HepG2 (cell line): ENCODE results near the gene SLC39A3. TPM values are rescaled to one million over a fixed set of nuclear protein-coding genes. Genes with fewer than 3 reads are reported as not detected.

Source experiments
- ATAC-seq: fragments of 200-7000 bp; cut with Tn5 transposase; 3 replicates; pipeline ENCODE4 v1.9.1; 2020; ENCODE audit warnings: mild to moderate bottlenecking, moderate library complexity
- BruUV-seq: library from RNA; stranded (reverse); fragments of 400-500 nt; replicated peaks from 2 replicates; lab custom pipeline; 2021; lab: Mats Ljungman, UMichigan
- CTCF ChIA-PET: fragments of 300-600 bp; formaldehyde crosslinking; extraction: SDS; loops from one replicate; lab custom pipeline; 2021; ENCODE audit warnings: low total read pairs, inconsistent platforms, low intra/inter-chr PET ratio; lab: Yijun Ruan, JAX
- POLR2A ChIA-PET: fragments of 350-600 bp; sonication (Branson Sonifier 250); formaldehyde crosslinking; loops from one replicate; lab custom pipeline; 2020; ENCODE audit warnings: antibody characterized with exemption, inconsistent platforms; lab: Yijun Ruan, JAX
- DNase-seq: peaks from one replicate; pipeline ENCODE4 v3.0.0-alpha.2; 2015; ENCODE audit warnings: low spot score
- FAIRE-seq: peaks from 3 replicates; lab custom pipeline; 2011; peaks lifted over from hg19 to GRCh38; lab: Jason Lieb, UNC
- H2AFZ ChIP-seq: one replicate; pipeline ENCODE4 v1.6.1; 2011; ENCODE audit warnings: low read length, inconsistent platforms
- H3K27ac ChIP-seq: fragments of 300-600 bp; 3 replicates; pipeline ENCODE4 v1.8.0; 2011; ENCODE audit warnings: mixed run types, mild to moderate bottlenecking, mixed read lengths, low read length, inconsistent platforms; ENCODE audit not compliant: insufficient read depth; ENCODE audit errors: extremely low read length
- H3K27me3 ChIP-seq, 2 experiments: fragments of 200-600 bp in 1 of 2; 2 replicates in 1 of 2; 3 replicates in 1 of 2; pipeline versions ENCODE4 v1.6.0 to v1.8.0; 2011; ENCODE audit warnings: low read length in 2 of 2, mild to moderate bottlenecking in 2 of 2, moderate library complexity in 2 of 2, inconsistent platforms in 1 of 2; ENCODE audit not compliant: insufficient read depth in 2 of 2, control insufficient read depth in 1 of 2
- H3K36me3 ChIP-seq, 2 experiments: fragments of 200-600 bp in 1 of 2; replicated peaks in 1 of 2; 2 replicates in 1 of 2; 3 replicates in 1 of 2; pipeline versions ENCODE4 v1.5.1 to v1.8.0; 2011; ENCODE audit warnings: low read length in 2 of 2, inconsistent platforms in 1 of 2; ENCODE audit not compliant: insufficient read depth in 2 of 2, control insufficient read depth in 1 of 2
- H3K4me1 ChIP-seq: 2 replicates; pipeline ENCODE4 v1.5.1; 2012; ENCODE audit warnings: low read length, inconsistent platforms; ENCODE audit not compliant: insufficient read depth
- H3K4me2 ChIP-seq: 2 replicates; pipeline ENCODE4 v1.6.0; 2011; ENCODE audit warnings: low read depth, low read length, inconsistent platforms
- H3K4me3 ChIP-seq, 3 experiments: fragments of 200-600 bp in 1 of 3; sonication (generic), shearing (Covaris generic) in 1 of 3; replicated peaks in 1 of 3; 2 replicates each; pipeline ENCODE4 v1.5.1; 2011 to 2016; ENCODE audit warnings: low read length in 3 of 3, inconsistent platforms in 2 of 3, low read depth in 2 of 3, mild to moderate bottlenecking in 2 of 3, control low read depth in 1 of 3, mixed read lengths in 1 of 3; ENCODE audit not compliant: insufficient read depth in 1 of 3
- H3K79me2 ChIP-seq: one replicate; pipeline ENCODE4 v1.6.1; 2011; ENCODE audit warnings: low read length, inconsistent platforms; ENCODE audit not compliant: insufficient read depth
- H3K9ac ChIP-seq: 2 replicates; pipeline ENCODE4 v1.6.0; 2011; ENCODE audit warnings: mild to moderate bottlenecking, low read depth, low read length, inconsistent platforms; ENCODE audit not compliant: insufficient read depth
- H3K9me3 ChIP-seq: 2 replicates; pipeline ENCODE4 v1.5.1; 2012; ENCODE audit warnings: mild to moderate bottlenecking, low read length
- H4K20me1 ChIP-seq: 2 replicates; pipeline ENCODE4 v1.6.0; 2011; ENCODE audit warnings: inconsistent platforms, mild to moderate bottlenecking, low read length, moderate library complexity; ENCODE audit not compliant: insufficient read depth
- CREB1 ChIP-seq, 2 experiments: fragments of 450-650 bp in 1 of 2; IDR thresholded peaks; 2 replicates each; pipeline ENCODE4 v1.6.1; 2016 to 2017; ENCODE audit warnings: control low read depth in 1 of 2, mild to moderate bottlenecking in 1 of 2, missing compliant biosample characterization in 1 of 2, missing genetic modification characterization in 1 of 2
- RBM22 ChIP-seq: fragments of 200-400 bp; formaldehyde crosslinking; optimal IDR thresholded peaks from 2 replicates; pipeline ENCODE3; 2017; ENCODE audit warnings: mild to moderate bottlenecking, low read length, moderate library complexity
- SKI ChIP-seq: fragments of 450-650 bp; IDR thresholded peaks from one replicate; pipeline ENCODE4 v1.6.1; 2018; ENCODE audit warnings: mild to moderate bottlenecking; ENCODE audit not compliant: partially characterized antibody
- ZNF101 ChIP-seq: sonication (generic); formaldehyde crosslinking; IDR thresholded peaks from 2 replicates; pipeline ENCODE4 v1.4.0; 2020; ENCODE audit warnings: mild to moderate bottlenecking, low read depth, missing genetic modification reagents, borderline replicate concordance
- WGBS: methylation state at CpG from one replicate; pipeline ENCODE4 v1.1.6; 2017; ENCODE audit warnings: low lambda C conversion rate; 5-methylcytosine and 5-hydroxymethylcytosine counted together
- in situ Hi-C: cut with HindIII; loops from 2 replicates; pipeline ENCODE4 v1.10.0; 2017; ENCODE audit warnings: low pct_unique_long_range_greater_than_20kb; ENCODE audit not compliant: extremely low pct_ligation_motif_present
- intact Hi-C: fragments of 100-400 bp; cut with micrococcal nuclease; formaldehyde crosslinking; loops from one replicate; pipeline ENCODE4 v1.10.0; 2022; ENCODE audit not compliant: unreplicated experiment
- polyA plus RNA-seq, 8 experiments: library from polyadenylated mRNA; depleted of rRNA in 3 of 8; stranded (reverse) in 7 of 8; unstranded in 1 of 8; fragments of >200 nt; fragmentation: Illumina TruSeq in 4 of 8; extraction: Trizol in 4 of 8; gene quantifications; 2 replicates each; pipeline versions ENCODE4 v1.2.1 to v1.2.3, GENCODE V29; 2011 to 2016; ENCODE audit warnings: low read depth in 4 of 8, missing spikeins in 1 of 8, mixed read lengths in 1 of 8; ENCODE audit not compliant: insufficient read depth in 1 of 8
- total RNA-seq, 5 experiments: library from RNA; depleted of rRNA; stranded (reverse); fragments of >200 nt; fragmentation: Illumina TruSeq; extraction: Trizol; gene quantifications; 2 replicates each; pipeline ENCODE4 v1.2.3, GENCODE V29; 2016; ENCODE audit warnings: low read depth in 1 of 5

Gene SLC39A3
- total and polyA plus RNA-seq, 2 of the 13 experiments (the other 11 are each of a cell fraction or from before 2014, with no cell fraction given): 33.6 to 41.6 TPM

DNA sequence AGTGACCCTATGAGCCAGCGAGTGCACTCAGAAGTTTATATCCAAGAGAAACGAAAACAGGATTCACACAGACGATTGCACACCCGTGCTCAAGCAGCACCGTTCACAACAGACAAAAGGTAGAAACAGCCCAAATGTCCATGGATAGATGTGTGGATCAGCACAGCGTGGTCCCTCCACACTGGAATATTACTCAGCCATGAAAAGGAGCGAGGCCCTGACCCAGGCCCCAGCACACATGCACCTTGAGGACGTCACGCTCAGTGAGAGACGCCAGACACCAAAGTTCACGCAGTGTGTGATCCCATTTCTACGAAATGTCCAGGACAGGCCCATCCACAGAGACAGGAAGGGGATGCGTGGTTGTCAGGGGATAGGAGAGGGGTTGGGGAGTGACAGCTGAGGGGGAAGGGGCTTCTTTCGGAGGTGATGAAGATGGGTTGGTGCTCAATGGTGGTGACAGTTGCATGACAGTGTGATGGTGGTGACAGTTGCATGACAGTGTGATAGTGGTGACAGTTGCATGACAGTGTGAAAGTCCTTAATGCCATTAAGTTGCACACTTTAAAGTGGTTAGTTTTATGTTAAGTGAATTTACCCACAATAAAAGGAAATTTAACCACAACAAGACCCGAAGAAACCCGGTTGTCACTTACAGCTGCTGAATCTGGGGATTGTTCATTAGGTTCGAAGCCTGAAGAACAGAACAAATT, 18.9 kb upstream of the SLC39A3 start:
- Histone ChIP-seq H3K36me3 (peaks cover 38 to 60% of the 10 kb centered on the region in 2 experiments; a peak in 4 of 5 replicates), H3K27me3 (no peaks in the 10 kb centered on the region), H3K4me2 (no peak overlapping the region), H2AFZ (no peak overlapping the region), H3K79me2 (no peaks in the 10 kb centered on the region), H3K27ac (no peak overlapping the region), H3K4me1 (no peaks in the 10 kb centered on the region), H3K9ac (no peak overlapping the region), H3K4me3 (no peak overlapping the region), H4K20me1 (no peaks in the 10 kb centered on the region), H3K9me3 (no peaks in the 10 kb centered on the region)
- FAIRE-seq (no peak), ATAC-seq (no peak), DNase-seq (no peak)
- CTCF ChIA-PET: no interaction called here
- 99% methylated on average over 17 of the region's 17 CpGs for WGBS
- POLR2A ChIA-PET: no interaction called here
- peak; percentile 34; the same call in 1 of the 2 replicates for TF ChIP-seq CREB1 (IDR thresholded peaks at IDR 0.05)
- no peak for TF ChIP-seq CREB1 (CRISPR knock-in tag; IDR thresholded peaks at IDR 0.05)
- no peak for TF ChIP-seq SKI
- BruUV-seq: no TSS peak
- in situ Hi-C loops: no loop called here
- intact Hi-C loops: no loop called here

DNA sequence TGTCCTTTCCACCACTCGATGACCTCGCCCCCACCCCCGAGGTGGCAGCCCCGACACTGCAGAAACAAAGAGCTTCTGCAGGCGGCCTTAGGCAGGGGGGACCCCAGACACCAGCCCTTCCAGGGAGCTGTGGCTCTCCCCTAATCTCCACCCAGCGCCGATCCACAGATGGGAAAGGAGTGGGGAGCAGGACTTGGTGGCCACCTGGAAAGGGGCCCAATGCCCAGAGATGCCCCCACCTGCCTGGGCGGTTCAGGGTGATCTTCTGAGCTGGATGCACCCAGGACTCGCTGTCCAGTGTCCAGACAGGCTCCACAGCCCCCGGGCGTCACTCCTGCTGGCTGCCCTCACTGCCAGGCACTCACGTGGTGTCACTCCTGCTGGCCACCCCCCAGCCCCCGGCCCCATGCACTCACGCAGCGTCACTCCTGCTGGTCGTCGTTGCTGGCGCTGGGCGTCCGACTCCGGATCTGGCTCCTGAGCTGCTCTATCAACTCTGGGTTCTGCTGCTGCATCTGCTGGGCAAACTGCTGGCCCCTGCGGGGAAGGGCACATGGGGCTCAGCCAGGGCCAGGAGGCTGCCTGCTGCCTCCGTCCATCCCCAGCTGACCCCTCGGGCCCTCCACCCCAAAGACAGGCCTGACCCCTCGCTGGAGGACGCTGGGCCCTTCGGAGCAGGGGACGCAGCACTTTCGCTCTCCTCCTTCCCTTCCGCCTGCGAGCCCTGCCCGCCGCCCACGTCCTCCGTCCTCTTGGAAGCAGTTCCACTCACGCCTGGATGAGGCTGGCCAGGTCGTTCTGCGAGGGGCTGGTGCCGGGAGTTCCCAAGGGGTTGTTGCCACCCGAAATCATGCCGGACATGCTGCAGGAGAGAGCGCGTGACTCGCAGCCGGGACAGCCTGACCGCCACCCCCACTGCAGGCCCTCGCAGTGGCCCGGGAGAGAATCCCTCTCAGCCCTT, 17.4 kb upstream of the SLC39A3 start:
- CTCF ChIA-PET: no interaction called here
- intact Hi-C loops: no loop called here
- Histone ChIP-seq H3K4me3 (no peak overlapping the region), H4K20me1 (no peaks in the 10 kb centered on the region)
- WGBS: 94% methylated on average over 26 of the region's 48 CpGs
- FAIRE-seq: no peak
- BruUV-seq: no TSS peak
- TF ChIP-seq RBM22 (peak; percentile 10), ZNF101 (CRISPR knock-in tag) (no peak)
- TF ChIP-seq, all 625 proteins: peak for 1
- Histone ChIP-seq H3K36me3 (peaks cover 28 to 44% of the 10 kb centered on the region in 2 experiments; a peak in 4 of 5 replicates), H3K4me2 (no peak overlapping the region), H3K79me2 (no peaks in the 10 kb centered on the region), H3K27me3 (no peaks in the 10 kb centered on the region), H3K9me3 (no peaks in the 10 kb centered on the region), H3K27ac (no peak overlapping the region), H3K9ac (no peak overlapping the region), H3K4me1 (no peaks in the 10 kb centered on the region), H2AFZ (no peak overlapping the region)
- in situ Hi-C loops: no loop called here
- POLR2A ChIA-PET: no interaction called here
- DNase-seq: no peak
- no peak for ATAC-seq
